Measurements from ENCODE around the gene CNOT2. TPM values are rescaled to one million over a fixed set of nuclear protein-coding genes. Genes with fewer than 3 reads are reported as not detected.

Gene CNOT2
- polyA plus RNA-seq, 1 of the 3 experiments (the other 2 are of a cell fraction) = 45.3 TPM

DNA sequence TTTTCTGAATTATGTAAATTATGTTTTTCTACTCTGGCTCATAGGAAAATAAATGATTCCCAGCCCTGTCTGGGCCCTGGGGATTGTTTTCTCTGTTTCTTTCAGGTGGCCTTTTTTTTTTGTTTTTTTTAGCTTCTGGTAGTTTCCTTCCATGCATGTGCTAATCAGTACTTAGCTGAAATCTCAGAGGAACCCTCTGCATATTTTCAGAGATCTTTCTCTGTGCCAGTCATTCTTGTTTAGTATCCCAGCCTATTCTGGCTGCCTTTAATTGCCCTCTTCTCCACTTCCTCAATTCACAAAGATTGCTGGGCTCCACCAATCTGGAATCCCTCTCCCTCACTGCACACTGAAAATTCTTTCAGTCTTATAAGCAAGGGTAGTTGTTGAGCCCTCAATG lies 46.9 kb downstream of the CNOT2 start (continued):
- TF ChIP-seq TAF1 (IDR thresholded peaks at IDR 0.05; ENCODE audit: borderline replicate concordance, low read depth, low read length) (no peak), GATA2 (CRISPR knock-in tag; IDR thresholded peaks at IDR 0.05) (no peak), JUND (IDR thresholded peaks at IDR 0.05) (no peak), EZH2phosphoT487 (IDR thresholded peaks at IDR 0.05; ENCODE audit: borderline replicate concordance, low read depth) (no peak), YY1 (IDR thresholded peaks at IDR 0.05; ENCODE audit: low read depth) (no peak), EP300 (IDR thresholded peaks at IDR 0.05; ENCODE audit: borderline replicate concordance in 1 of 2, low read depth in 1 of 2, low read length in 1 of 2) (no peak)

- Histone ChIP-seq H3K4me3 (ENCODE audit: low read depth in 2 of 2, low read length in 1 of 2) (no peak overlapping the region), H3K4me1 (ENCODE audit: control insufficient read depth in 1 of 2, insufficient read depth in 2 of 2, low read depth in 1 of 2, low read length in 1 of 2) (no peaks in the 10 kb centered on the region), H3F3A (replicated peaks; ENCODE audit: insufficient read depth) (peaks cover 3% of the 10 kb centered on the region), H3K36me3 (replicated peaks in 1 of 2; ENCODE audit: control insufficient read depth in 1 of 2, insufficient read depth in 2 of 2, low read length in 1 of 2) (peaks cover 27 to 31% of the 10 kb centered on the region in 2 experiments), H3K27ac (ENCODE audit: low read depth in 2 of 2, low read length in 1 of 2) (no peak overlapping the region), H3K9me2 (no peaks in the 10 kb centered on the region), H4K20me1 (ENCODE audit: insufficient read depth) (no peaks in the 10 kb centered on the region; the same call in 1 of the 2 replicates), H3K9me3 (peaks cover 6% of the 10 kb centered on the region), H3K9ac (no peak overlapping the region), H3K4me2 (no peak overlapping the region), H3K27me3 (ENCODE audit: insufficient read depth) (no peaks in the 10 kb centered on the region), H3K79me2 (ENCODE audit: insufficient read depth) (peaks cover 90% of the 10 kb centered on the region), H2AFZ (ENCODE audit: low read depth) (no peak overlapping the region)
- CTCF ChIA-PET = no interaction called here
- POLR2A ChIA-PET = no interaction called here
- no peak for TF ChIP-seq FOXM1 (IDR thresholded peaks at IDR 0.05; ENCODE audit: low read depth)
- TF ChIP-seq, protein P1, sequence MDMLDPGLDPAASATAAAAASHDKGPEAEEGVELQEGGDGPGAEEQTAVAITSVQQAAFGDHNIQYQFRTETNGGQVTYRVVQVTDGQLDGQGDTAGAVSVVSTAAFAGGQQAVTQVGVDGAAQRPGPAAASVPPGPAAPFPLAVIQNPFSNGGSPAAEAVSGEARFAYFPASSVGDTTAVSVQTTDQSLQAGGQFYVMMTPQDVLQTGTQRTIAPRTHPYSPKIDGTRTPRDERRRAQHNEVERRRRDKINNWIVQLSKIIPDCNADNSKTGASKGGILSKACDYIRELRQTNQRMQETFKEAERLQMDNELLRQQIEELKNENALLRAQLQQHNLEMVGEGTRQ (IDR thresholded peaks at IDR 0.05; ENCODE audit: borderline replicate concordance, low read depth, low read length) = no peak
- no peak for TF ChIP-seq GABPA (IDR thresholded peaks at IDR 0.05; ENCODE audit: low read depth)
- TF ChIP-seq TCF12 (IDR thresholded peaks at IDR 0.05) = no peak
- no peak for TF ChIP-seq SIN3A (IDR thresholded peaks at IDR 0.05; ENCODE audit: borderline replicate concordance, low read depth, low read length)
- no peak for TF ChIP-seq USF1 (IDR thresholded peaks at IDR 0.05; ENCODE audit: borderline replicate concordance, low read depth)
- no peak for TF ChIP-seq REST (IDR thresholded peaks at IDR 0.05; ENCODE audit: low read depth, low read length)
- no peak for TF ChIP-seq EZH2phosphoT487 (IDR thresholded peaks at IDR 0.05; ENCODE audit: borderline replicate concordance, low read depth)
- TF ChIP-seq RCOR1 (IDR thresholded peaks at IDR 0.05; ENCODE audit: low read length) = no peak
- no peak for TF ChIP-seq FOSL2 (IDR thresholded peaks at IDR 0.05; ENCODE audit: borderline replicate concordance, low read depth)
- TF ChIP-seq MEF2A (IDR thresholded peaks at IDR 0.05; ENCODE audit: borderline replicate concordance, low read depth) = no peak
- TF ChIP-seq FOXJ3 (CRISPR knock-in tag; IDR thresholded peaks at IDR 0.05) = no peak
- no peak for TF ChIP-seq ELF1 (IDR thresholded peaks at IDR 0.05)
- no peak for TF ChIP-seq TAF1 (IDR thresholded peaks at IDR 0.05; ENCODE audit: borderline replicate concordance, low read depth, low read length)
- no peak for TF ChIP-seq SMC3 (IDR thresholded peaks at IDR 0.05; ENCODE audit: low read depth, low read length)
- no peak for TF ChIP-seq MXI1 (IDR thresholded peaks at IDR 0.05; ENCODE audit: low read depth, low read length)
- no peak for TF ChIP-seq POLR2AphosphoS5 (IDR thresholded peaks at IDR 0.05; ENCODE audit: low read depth, low read length)
- TF ChIP-seq NRF1 (IDR thresholded peaks at IDR 0.05; ENCODE audit: low read depth, low read length) = no peak
- no peak for DNase-seq
- 92% methylated on average over 3 of the region's 3 CpGs for WGBS (ENCODE audit: low lambda C conversion rate)
Observed at GRCh38 chr12:70292017-70292776, 49.0 kb downstream of the CNOT2 start.

All from SK-N-SH (cell line).